ENCODE results near the gene VPS13D.
A peak's percentile ranks its signal among the peaks of the same experiment; 100 is the strongest.

The VPS13D gene

GRCh38 chr1:12230549-12231275, 882 bp downstream of the VPS13D start:
- DNase-seq (ENCODE audit: low read depth, low spot score): no peak
- H3K4me3 ChIP-seq (ENCODE audit: low read depth, low read length): peak overlapping the region; percentile 95
- TF ChIP-seq CTCF (IDR thresholded peaks at IDR 0.05; ENCODE audit: low read depth, low read length): no peak
- in situ Hi-C loops (cut with HindIII; ENCODE audit: low sequenced_read_pairs): no loop called here

GRCh38 chr1:12231276-12231595, 1.4 kb downstream of the VPS13D start:
- in situ Hi-C loops (cut with HindIII; ENCODE audit: low sequenced_read_pairs): no loop called here
- peak overlapping the region; percentile 95 for H3K4me3 ChIP-seq (ENCODE audit: low read depth, low read length)
- DNase-seq (ENCODE audit: low read depth, low spot score): no peak
- TF ChIP-seq CTCF (IDR thresholded peaks at IDR 0.05; ENCODE audit: low read depth, low read length): no peak

- TF ChIP-seq CTCF (IDR thresholded peaks at IDR 0.05; ENCODE audit: low read depth, low read length): no peak
- no peak for DNase-seq (ENCODE audit: low read depth, low spot score)
- no peak overlapping the region for H3K4me3 ChIP-seq (ENCODE audit: low read depth, low read length)
- in situ Hi-C loops (cut with HindIII; ENCODE audit: low sequenced_read_pairs): no loop called here
Measured at GRCh38 chr1:12232221-12232620, 2.4 kb downstream of the VPS13D start.

GRCh38 chr1:12244078-12244477, 14.2 kb downstream of the VPS13D start:
- in situ Hi-C loops (cut with HindIII; ENCODE audit: low sequenced_read_pairs): no loop called here
- no peak for DNase-seq (ENCODE audit: low read depth, low spot score)

GRCh38 chr1:12244585-12244984, 14.8 kb downstream of the VPS13D start:
- in situ Hi-C loops (cut with HindIII; ENCODE audit: low sequenced_read_pairs): no loop called here
- no peak for TF ChIP-seq CTCF (IDR thresholded peaks at IDR 0.05; ENCODE audit: low read depth, low read length)
- H3K4me3 ChIP-seq (ENCODE audit: low read depth, low read length): no peak overlapping the region
- DNase-seq (ENCODE audit: low read depth, low spot score): no peak

More at GRCh38 chr1:12244078-12244477, 14.2 kb downstream of the VPS13D start:
- TF ChIP-seq CTCF (IDR thresholded peaks at IDR 0.05; ENCODE audit: low read depth, low read length): peak; percentile 45
- H3K4me3 ChIP-seq (ENCODE audit: low read depth, low read length): no peak overlapping the region

GRCh38 chr1:12245116-12245515, 15.3 kb downstream of the VPS13D start:
- in situ Hi-C loops (cut with HindIII; ENCODE audit: low sequenced_read_pairs): no loop called here
- no peak overlapping the region for H3K4me3 ChIP-seq (ENCODE audit: low read depth, low read length)
- no peak for TF ChIP-seq CTCF (IDR thresholded peaks at IDR 0.05; ENCODE audit: low read depth, low read length)
- no peak for DNase-seq (ENCODE audit: low read depth, low spot score)
